Aorta (tissue), 5 donors: ENCODE data around the gene UGT1A6. TPM values are rescaled to one million over a fixed set of nuclear protein-coding genes. Genes with fewer than 3 reads are reported as not detected.

ENCODE experiments used
- ATAC-seq: fragments of 200-7000 bp; cut with Tn5 transposase; one replicate; pipeline ENCODE4 v1.9.1; 2022; ENCODE audit warnings: moderate library complexity; ENCODE audit not compliant: low FRiP score
- DNase-seq, 2 donors: peaks; one replicate each; pipeline ENCODE4 v3.0.0-alpha.2; 2020
- H3K27ac ChIP-seq, 2 donors: one replicate each; pipeline ENCODE4 v1.5.1; 2013; ENCODE audit warnings: low read length in 2 of 2, mild to moderate bottlenecking in 2 of 2, moderate library complexity in 2 of 2, control low read depth in 1 of 2, inconsistent platforms in 1 of 2, low read depth in 1 of 2
- H3K27me3 ChIP-seq, 2 donors: one replicate each; pipeline ENCODE4 v1.6.1; 2013; ENCODE audit warnings: control low read depth in 1 of 2, low read length in 1 of 2, mild to moderate bottlenecking in 1 of 2, moderate library complexity in 1 of 2; ENCODE audit not compliant: insufficient read depth in 2 of 2, control insufficient read depth in 1 of 2
- H3K36me3 ChIP-seq, 2 donors: one replicate each; pipeline ENCODE4 v1.6.1; 2013; ENCODE audit warnings: control low read depth in 1 of 2, low read length in 1 of 2, mild to moderate bottlenecking in 1 of 2; ENCODE audit not compliant: insufficient read depth in 2 of 2, control insufficient read depth in 1 of 2
- H3K4me1 ChIP-seq, 2 donors: one replicate each; pipeline ENCODE4 v1.6.1; 2013; ENCODE audit warnings: low read length in 2 of 2, control low read depth in 1 of 2, mild to moderate bottlenecking in 1 of 2, moderate library complexity in 1 of 2; ENCODE audit not compliant: insufficient read depth in 2 of 2, control insufficient read depth in 1 of 2
- H3K4me3 ChIP-seq, 2 donors: one replicate each; pipeline ENCODE4 v1.5.1; 2013; ENCODE audit warnings: low read length in 2 of 2, control low read depth in 1 of 2, mild to moderate bottlenecking in 1 of 2
- H3K9me3 ChIP-seq: one replicate; pipeline ENCODE4 v1.6.1; 2013; ENCODE audit warnings: mild to moderate bottlenecking, low read length; ENCODE audit not compliant: control insufficient read depth
- WGBS, 2 donors: extraction: QIAGEN DNeasy Blood & Tissue Kit; methylation state at CpG; one replicate each; pipeline ENCODE4 v1.1.7; 2013; 5-methylcytosine and 5-hydroxymethylcytosine counted together
- intact Hi-C, 2 donors: fragments of 100-400 bp; cut with DNase I; formaldehyde crosslinking; loops; one replicate each; pipeline versions ENCODE4 v1.14.2 to v1.15.0; 2022
- polyA plus RNA-seq, 2 donors: library from polyadenylated mRNA; stranded (reverse); fragments of 200-250 nt; gene quantifications; one replicate each; pipeline ENCODE4 v1.2.3, GENCODE V29; 2013
- total RNA-seq, 2 donors: library from RNA; stranded (reverse); fragmentation: NEBNext Ultra II Directional; extraction: Animal tissue kit (Norgen Biotek cat#: 25700); gene quantifications; one replicate each; pipeline ENCODE4 v1.2.1, GENCODE V29; 2021
- donor health status: healthy with polysubstance abuse.
- donor health status: Bipolar disorder and iron deficiency.
- donor health status: DM: no; HTN: no; CAD: no.
- donor health status: DM: no; HTN: no; CAD: no.
- donor health status: DM: yes; HTN: yes; CAD: no.

UGT1A6 gene
- total and polyA plus RNA-seq, 4 donors: 0.33 TPM; not detected in 3

GRCh38 chr2:233818639-233819621 is 126.2 kb downstream of the UGT1A6 start:
- Histone ChIP-seq H3K4me3 (no peak overlapping the region), H3K27me3 (no peaks in the 10 kb centered on the region), H3K9me3 (no peaks in the 10 kb centered on the region), H3K4me1 (no peaks in the 10 kb centered on the region), H3K36me3 (no peaks in the 10 kb centered on the region), H3K27ac (no peak overlapping the region)
- no peak for ATAC-seq
- 75 to 79% methylated on average over 17 of the region's 17 CpGs for WGBS, 2 donors
- DNase-seq: peak; percentile 27 to 59
- intact Hi-C loops: no loop called here

- H3K4me1 ChIP-seq: no peaks in the 10 kb centered on the region
- no peaks in the 10 kb centered on the region for H3K36me3 ChIP-seq
- no peak overlapping the region for H3K27ac ChIP-seq
- 85 to 87% methylated on average over 18 of the region's 18 CpGs for WGBS, 2 donors
- DNase-seq (peak; percentile 34 to 52), ATAC-seq (no peak)
- no peak overlapping the region for H3K4me3 ChIP-seq
- H3K9me3 ChIP-seq: no peaks in the 10 kb centered on the region
- no peaks in the 10 kb centered on the region for H3K27me3 ChIP-seq
- intact Hi-C loops: no loop called here
Measured at GRCh38 chr2:233819884-233820773, 127.4 kb downstream of the UGT1A6 start.

- DNase-seq (peak in 1 of 2 donors; percentile 29), ATAC-seq (no peak)
- Histone ChIP-seq H3K9me3 (no peaks in the 10 kb centered on the region), H3K27ac (no peak overlapping the region), H3K4me3 (no peak overlapping the region), H3K4me1 (no peaks in the 10 kb centered on the region), H3K36me3 (no peaks in the 10 kb centered on the region), H3K27me3 (no peaks in the 10 kb centered on the region)
- intact Hi-C loops: no loop called here
- WGBS, 2 donors: 80 to 83% methylated on average over 6 of the region's 6 CpGs
Measured at GRCh38 chr2:233820774-233821105, 128.1 kb downstream of the UGT1A6 start.

GRCh38 chr2:233821196-233821595 is 128.5 kb downstream of the UGT1A6 start:
- no peaks in the 10 kb centered on the region for H3K36me3 ChIP-seq
- no peaks in the 10 kb centered on the region for H3K4me1 ChIP-seq
- no peak overlapping the region for H3K4me3 ChIP-seq
- 88 to 94% methylated on average over 3 of the region's 3 CpGs for WGBS, 2 donors
- DNase-seq (peak in 1 of 2 donors; percentile 19), ATAC-seq (no peak)
- H3K9me3 ChIP-seq: no peaks in the 10 kb centered on the region
- intact Hi-C loops: no loop called here
- H3K27ac ChIP-seq: no peak overlapping the region
- H3K27me3 ChIP-seq: no peaks in the 10 kb centered on the region

- H3K36me3 ChIP-seq: no peaks in the 10 kb centered on the region
- H3K4me3 ChIP-seq: no peak overlapping the region
- WGBS, 2 donors: 90 to 92% methylated on average over 8 of the region's 8 CpGs
- no peaks in the 10 kb centered on the region for H3K4me1 ChIP-seq
- no peaks in the 10 kb centered on the region for H3K9me3 ChIP-seq
- no peaks in the 10 kb centered on the region for H3K27me3 ChIP-seq
- DNase-seq (no peak), ATAC-seq (no peak)
- no peak overlapping the region for H3K27ac ChIP-seq
- intact Hi-C loops: no loop called here
Measured at GRCh38 chr2:233821709-233822100, 129.0 kb downstream of the UGT1A6 start.

GRCh38 chr2:233822101-233822771 is 129.5 kb downstream of the UGT1A6 start:
- intact Hi-C loops: no loop called here
- H3K4me1 ChIP-seq: no peaks in the 10 kb centered on the region
- DNase-seq: peak; percentile 42 to 51
- 86 to 91% methylated on average over 21 of the region's 21 CpGs for WGBS, 2 donors
- H3K9me3 ChIP-seq: no peaks in the 10 kb centered on the region
- H3K27me3 ChIP-seq: no peaks in the 10 kb centered on the region
- ATAC-seq: no peak
- H3K27ac ChIP-seq: no peak overlapping the region
- H3K36me3 ChIP-seq: no peaks in the 10 kb centered on the region
- no peak overlapping the region for H3K4me3 ChIP-seq

Other genes with a start within 250 kb of the UGT1A6 start
- 10 to 100 TPM; 28.4 to 52.6 TPM for gene USP40, start 126.1 kb upstream of the UGT1A6 start, total RNA-seq
- 10 to 100 TPM; 11.4 to 31.5 TPM for gene USP40, start 126.1 kb upstream of the UGT1A6 start, polyA plus RNA-seq
- gene UGT1A8, start 75.3 kb upstream of the UGT1A6 start, total RNA-seq: not detected
- gene UGT1A8, start 75.3 kb upstream of the UGT1A6 start, polyA plus RNA-seq: 1 to 10 TPM in 1 of 2 donors, not detected in 1; 1.0 TPM
- not detected for gene UGT1A10, start 56.4 kb upstream of the UGT1A6 start, total RNA-seq
- under 1 TPM in 1 of 2 donors, not detected in 1; 0.38 TPM for gene UGT1A10, start 56.4 kb upstream of the UGT1A6 start, polyA plus RNA-seq
- not detected for gene UGT1A9, start 21.0 kb upstream of the UGT1A6 start, total RNA-seq
- not detected for gene UGT1A9, start 21.0 kb upstream of the UGT1A6 start, polyA plus RNA-seq
- not detected for gene UGT1A7, start 11.0 kb upstream of the UGT1A6 start, total RNA-seq
- 1 to 10 TPM in 1 of 2 donors, under 1 TPM in 1; 0.05 to 1.8 TPM for gene UGT1A7, start 11.0 kb upstream of the UGT1A6 start, polyA plus RNA-seq
- not detected for gene UGT1A5, start 20.0 kb downstream of the UGT1A6 start, total RNA-seq
- not detected for gene UGT1A5, start 20.0 kb downstream of the UGT1A6 start, polyA plus RNA-seq
- not detected for gene UGT1A4, start 25.8 kb downstream of the UGT1A6 start, total RNA-seq
- not detected for gene UGT1A4, start 25.8 kb downstream of the UGT1A6 start, polyA plus RNA-seq
- not detected for gene UGT1A3, start 36.2 kb downstream of the UGT1A6 start, total RNA-seq
- not detected for gene UGT1A3, start 36.2 kb downstream of the UGT1A6 start, polyA plus RNA-seq
- gene UGT1A1, start 67.4 kb downstream of the UGT1A6 start, total RNA-seq: not detected
- gene UGT1A1, start 67.4 kb downstream of the UGT1A6 start, polyA plus RNA-seq: under 1 TPM in 1 of 2 donors, not detected in 1; 0.25 TPM
- gene MROH2A, start 85.4 kb downstream of the UGT1A6 start, total RNA-seq: not detected
- gene MROH2A, start 85.4 kb downstream of the UGT1A6 start, polyA plus RNA-seq: not detected
- 1 to 10 TPM; 1.1 TPM for gene HJURP, start 161.6 kb downstream of the UGT1A6 start, total RNA-seq
- gene HJURP, start 161.6 kb downstream of the UGT1A6 start, polyA plus RNA-seq: not detected
- not detected for gene TRPM8, start 224.5 kb downstream of the UGT1A6 start, total RNA-seq
- not detected for gene TRPM8, start 224.5 kb downstream of the UGT1A6 start, polyA plus RNA-seq